Measurements from ENCODE around the gene PTPRK. TPM values are rescaled to one million over a fixed set of nuclear protein-coding genes. Genes with fewer than 3 reads are reported as not detected.

PTPRK gene
- total RNA-seq, 4 donors from 2014 or later: 10.3 to 36.0 (median 20.5) TPM

DNA sequence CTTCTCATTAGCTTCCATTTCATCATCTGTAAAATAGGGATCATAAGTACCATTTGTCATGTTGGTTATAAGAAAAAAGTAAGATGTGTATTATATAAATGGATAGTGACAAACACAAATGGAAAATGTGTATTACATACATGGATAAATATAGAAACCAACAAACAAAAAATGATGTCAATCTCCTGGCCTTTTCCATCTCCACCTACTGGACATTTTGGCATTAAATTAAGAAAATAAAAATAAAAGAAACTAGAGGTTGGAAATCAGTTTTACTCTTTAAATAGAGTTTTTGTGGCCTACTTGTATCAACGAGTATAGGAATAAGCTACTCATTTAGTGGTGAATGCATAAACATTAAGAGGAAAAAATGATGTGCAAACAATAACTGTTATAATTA is 552.0 kb downstream of the PTPRK start:
- TF ChIP-seq POLR2A (IDR thresholded peaks at IDR 0.05): no peak
- TF ChIP-seq, protein P1, sequence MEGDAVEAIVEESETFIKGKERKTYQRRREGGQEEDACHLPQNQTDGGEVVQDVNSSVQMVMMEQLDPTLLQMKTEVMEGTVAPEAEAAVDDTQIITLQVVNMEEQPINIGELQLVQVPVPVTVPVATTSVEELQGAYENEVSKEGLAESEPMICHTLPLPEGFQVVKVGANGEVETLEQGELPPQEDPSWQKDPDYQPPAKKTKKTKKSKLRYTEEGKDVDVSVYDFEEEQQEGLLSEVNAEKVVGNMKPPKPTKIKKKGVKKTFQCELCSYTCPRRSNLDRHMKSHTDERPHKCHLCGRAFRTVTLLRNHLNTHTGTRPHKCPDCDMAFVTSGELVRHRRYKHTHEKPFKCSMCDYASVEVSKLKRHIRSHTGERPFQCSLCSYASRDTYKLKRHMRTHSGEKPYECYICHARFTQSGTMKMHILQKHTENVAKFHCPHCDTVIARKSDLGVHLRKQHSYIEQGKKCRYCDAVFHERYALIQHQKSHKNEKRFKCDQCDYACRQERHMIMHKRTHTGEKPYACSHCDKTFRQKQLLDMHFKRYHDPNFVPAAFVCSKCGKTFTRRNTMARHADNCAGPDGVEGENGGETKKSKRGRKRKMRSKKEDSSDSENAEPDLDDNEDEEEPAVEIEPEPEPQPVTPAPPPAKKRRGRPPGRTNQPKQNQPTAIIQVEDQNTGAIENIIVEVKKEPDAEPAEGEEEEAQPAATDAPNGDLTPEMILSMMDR (IDR thresholded peaks at IDR 0.05): no peak
- peaks cover 0 to 45% (median 0%) of the 10 kb centered on the region in 3 donors for H3K36me3 ChIP-seq
- H3K9me3 ChIP-seq: no peaks in the 10 kb centered on the region
- 62 to 86% methylated on average over 1 of the region's 1 CpG for WGBS, 2 donors
- H3K4me3 ChIP-seq: no peak overlapping the region
- no peaks in the 10 kb centered on the region for H3K27me3 ChIP-seq
- H3K4me1 ChIP-seq: no peaks in the 10 kb centered on the region
- intact Hi-C loops (cut with DNase I): no loop called here
- H3K27ac ChIP-seq: no peak overlapping the region
- DNase-seq: no peak

DNA sequence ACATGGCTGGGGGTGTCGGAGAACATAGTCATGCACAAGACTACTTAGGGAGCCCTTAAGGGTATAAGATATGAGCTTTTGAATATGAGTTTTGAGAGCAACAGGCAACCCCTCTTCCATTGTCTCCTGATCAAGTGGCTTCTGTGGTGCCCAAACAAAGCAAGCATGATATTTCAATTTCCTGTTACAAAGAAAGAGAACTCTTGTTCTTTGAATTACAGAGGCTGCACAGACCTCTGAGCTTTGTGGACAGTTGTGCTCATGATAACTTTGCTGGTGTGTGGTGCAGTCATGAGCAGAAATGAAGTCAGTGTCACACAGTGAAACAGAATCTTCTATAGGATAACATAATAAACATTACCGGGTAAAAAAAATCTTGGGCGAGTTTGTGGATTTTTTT is 552.7 kb downstream of the PTPRK start:
- no peaks in the 10 kb centered on the region for H3K9me3 ChIP-seq
- H3K36me3 ChIP-seq: peaks cover 0 to 38% (median 0%) of the 10 kb centered on the region in 3 donors
- no peak overlapping the region for H3K4me3 ChIP-seq
- H3K4me1 ChIP-seq: no peaks in the 10 kb centered on the region
- 90% methylated on average over 3 of the region's 3 CpGs for WGBS, 2 donors
- no peak for TF ChIP-seq POLR2A (IDR thresholded peaks at IDR 0.05)
- TF ChIP-seq, protein P1 (IDR thresholded peaks at IDR 0.05): no peak
- intact Hi-C loops (cut with DNase I): no loop called here
- no peak for DNase-seq
- H3K27me3 ChIP-seq: no peaks in the 10 kb centered on the region
- H3K27ac ChIP-seq: no peak overlapping the region

DNA sequence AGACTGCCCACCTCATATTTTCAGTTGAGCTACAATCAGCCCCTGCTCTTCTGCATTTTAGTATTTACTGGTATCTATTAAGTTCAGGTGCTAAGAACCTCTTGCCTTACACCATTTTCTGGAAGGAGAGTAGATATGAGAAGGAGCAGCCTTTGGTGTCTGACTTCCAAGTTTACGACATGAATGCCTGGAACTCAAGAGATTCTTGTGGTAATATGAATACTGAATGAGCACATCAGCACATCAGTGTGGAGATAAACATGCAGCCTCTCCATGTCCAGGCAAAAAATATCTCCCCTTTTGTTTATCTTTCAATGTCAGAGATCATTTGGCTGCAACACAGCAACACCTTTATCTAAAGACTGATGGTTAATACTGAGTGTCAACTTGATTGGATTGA is 553.8 kb downstream of the PTPRK start:
- WGBS, 2 donors: 83 to 94% methylated on average over 1 of the region's 1 CpG
- TF ChIP-seq POLR2A (IDR thresholded peaks at IDR 0.05): no peak
- TF ChIP-seq, protein P1 (IDR thresholded peaks at IDR 0.05): no peak
- Histone ChIP-seq H3K27me3 (no peaks in the 10 kb centered on the region), H3K4me3 (no peak overlapping the region), H3K27ac (no peak overlapping the region), H3K4me1 (no peaks in the 10 kb centered on the region), H3K36me3 (peaks cover 0 to 27% (median 0%) of the 10 kb centered on the region in 3 donors), H3K9me3 (no peaks in the 10 kb centered on the region)
- intact Hi-C loops (cut with DNase I): no loop called here
- DNase-seq: no peak

DNA sequence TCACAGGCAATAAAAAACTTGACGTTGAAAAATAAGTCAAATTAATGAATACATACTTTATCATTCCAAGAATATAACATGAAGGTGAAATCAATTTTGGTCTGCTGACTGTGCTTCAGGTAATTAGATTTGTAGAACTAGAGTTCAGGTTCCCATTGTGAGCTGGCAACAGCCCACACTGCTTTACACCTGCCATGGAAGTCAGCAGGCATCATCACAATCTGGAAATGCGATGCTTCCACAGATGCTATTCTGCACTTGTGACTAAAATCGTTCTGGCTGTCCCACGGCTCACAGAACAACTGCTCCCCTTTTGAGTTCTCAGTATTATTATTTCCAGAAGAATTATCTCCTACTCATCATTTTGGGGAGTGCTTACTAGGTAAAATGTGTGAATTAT is 556.9 kb downstream of the PTPRK start:
- DNase-seq: no peak
- intact Hi-C loops (cut with DNase I): no loop called here
- Histone ChIP-seq H3K27ac (no peak overlapping the region), H3K9me3 (no peaks in the 10 kb centered on the region), H3K36me3 (peaks cover 0 to 3% (median 0%) of the 10 kb centered on the region in 3 donors), H3K4me3 (no peak overlapping the region), H3K27me3 (no peaks in the 10 kb centered on the region), H3K4me1 (no peaks in the 10 kb centered on the region)
- 84 to 88% methylated on average over 4 of the region's 4 CpGs for WGBS, 2 donors
- no peak for TF ChIP-seq POLR2A (IDR thresholded peaks at IDR 0.05)
- TF ChIP-seq, protein P1 (IDR thresholded peaks at IDR 0.05): no peak

DNA sequence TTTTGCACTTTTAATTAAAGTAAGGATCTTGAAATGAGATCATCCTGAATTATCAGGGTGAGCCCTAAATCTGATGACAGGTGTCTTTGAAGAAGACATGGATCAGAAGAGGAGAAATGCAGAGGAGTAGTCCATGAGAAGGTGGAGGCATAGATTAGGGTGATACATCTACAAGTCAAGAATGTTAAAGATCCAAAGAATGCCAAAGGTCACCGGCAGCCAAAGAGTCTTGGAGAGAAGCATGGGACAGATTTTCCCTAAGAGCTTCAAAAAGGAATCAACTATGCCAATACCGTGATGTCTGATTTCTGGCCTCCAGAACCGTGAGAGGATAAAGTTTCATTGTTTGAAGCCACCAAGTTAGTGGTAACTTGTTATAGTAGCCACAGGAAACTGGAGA is 560.5 kb downstream of the PTPRK start:
- no peak for TF ChIP-seq POLR2A (IDR thresholded peaks at IDR 0.05)
- TF ChIP-seq, protein P1 (IDR thresholded peaks at IDR 0.05): no peak
- Histone ChIP-seq H3K27me3 (no peaks in the 10 kb centered on the region), H3K9me3 (no peaks in the 10 kb centered on the region), H3K4me3 (no peak overlapping the region), H3K4me1 (no peaks in the 10 kb centered on the region), H3K36me3 (no peaks in the 10 kb centered on the region), H3K27ac (no peak overlapping the region)
- intact Hi-C loops (cut with DNase I): no loop called here
- WGBS, 2 donors: 82 to 86% methylated on average over 3 of the region's 3 CpGs
- no peak for DNase-seq
